Prostate gland (tissue), 2 donors: Measurements from ENCODE around the gene RPS10. TPM values are rescaled to one million over a fixed set of nuclear protein-coding genes. Genes with fewer than 3 reads are reported as not detected.
A peak's percentile ranks its signal among the peaks of the same experiment; 100 is the strongest.
"Not testable (repeated sequence)": the region's sequence is repeated elsewhere in the genome, so short reads cannot be mapped to it uniquely, and the experiment has no call there.

Experiments
- DNase-seq: peaks from one replicate; pipeline ENCODE4 v3.0.0-alpha.2; 2019; ENCODE audit warnings: low spot score
- H3K27ac ChIP-seq, 2 donors: fragments of 200-600 bp; sonication (generic); 2 replicates each; pipeline ENCODE4 v1.5.1; 2017 to 2019
- H3K27me3 ChIP-seq: fragments of 200-600 bp; sonication (generic); replicated peaks from 2 replicates; pipeline ENCODE4 v1.5.1; 2019; ENCODE audit not compliant: insufficient read depth
- H3K36me3 ChIP-seq, 2 donors: fragments of 200-600 bp; sonication (generic); 1 replicate in 1 of 2; 2 replicates in 1 of 2; pipeline versions ENCODE4 v1.5.1 to v1.8.1; 2017 to 2019
- H3K4me1 ChIP-seq: fragments of 200-600 bp; sonication (generic); replicated peaks from 2 replicates; pipeline ENCODE4 v1.5.1; 2019
- H3K4me3 ChIP-seq, 2 donors: fragments of 200-600 bp; sonication (generic); 2 replicates each; pipeline ENCODE4 v1.5.1; 2017 to 2019
- H3K9me3 ChIP-seq: fragments of 200-600 bp; sonication (generic); 2 replicates; pipeline ENCODE4 v1.5.1; 2017
- POLR2A ChIP-seq: fragments of 450-650 bp; IDR thresholded peaks from one replicate; pipeline ENCODE4 v1.6.1; 2016; ENCODE audit warnings: antibody characterized with exemption, mild to moderate bottlenecking
- POLR2AphosphoS5 ChIP-seq: sonication (generic); formaldehyde crosslinking; IDR thresholded peaks from one replicate; pipeline ENCODE4 v1.6.1; 2017; ENCODE audit warnings: antibody characterized with exemption
- WGBS: methylation state at CpG from one replicate; pipeline ENCODE4 v1.1.5; 2018; 5-methylcytosine and 5-hydroxymethylcytosine counted together
- intact Hi-C: fragments of 100-400 bp; cut with DNase I; formaldehyde crosslinking; loops from one replicate; pipeline ENCODE4 v1.14.2; 2022
- total RNA-seq, 2 donors: library from RNA; depleted of rRNA; stranded (reverse); fragments of >200 nt; gene quantifications; one replicate each; pipeline ENCODE4 v1.1.0, GENCODE V29; 2016
- TF ChIP-seq, protein P1 (sequence below), 4 experiments: fragments of 200-600 bp in 2 of 4; fragments of 450-650 bp in 2 of 4; sonication (generic) in 2 of 4; IDR thresholded peaks; 1 replicate in 3 of 4; 2 replicates in 1 of 4; pipeline ENCODE4 v1.5.1; 2016 to 2019; ENCODE audit warnings: antibody characterized with exemption in 4 of 4, mild to moderate bottlenecking in 2 of 4, moderate library complexity in 2 of 4

RPS10 gene
- total RNA-seq, 2 donors from 2014 or later, result 1,707 to 2,711 TPM

DNA sequence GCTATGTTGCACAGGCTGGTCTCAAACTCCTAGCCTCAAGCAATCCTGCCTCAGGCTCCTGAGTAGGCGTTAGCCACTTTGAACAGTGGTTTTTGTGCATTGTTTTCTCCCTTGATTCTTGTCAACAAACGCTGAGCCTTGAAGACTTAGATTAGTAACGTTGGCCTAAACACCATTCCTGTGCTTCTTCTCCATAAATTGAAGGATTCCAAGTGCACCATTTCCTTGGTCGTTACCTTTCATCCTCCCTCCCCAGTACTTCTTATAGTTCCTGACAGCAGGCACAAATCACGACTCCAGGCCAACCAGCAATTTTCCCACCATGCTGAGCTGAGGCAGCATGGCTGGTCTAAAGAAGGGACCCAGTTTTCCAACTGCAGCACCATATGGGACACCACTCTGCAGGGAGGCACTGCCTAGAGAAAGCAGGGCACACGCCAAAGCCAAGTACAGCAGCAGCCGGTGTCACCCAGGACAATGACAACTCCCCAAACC lies 8.9 kb downstream of the RPS10 start:
- Histone ChIP-seq H3K36me3 (peaks cover 6 to 9% of the 10 kb centered on the region in 2 donors), H3K27me3 (no peaks in the 10 kb centered on the region), H3K4me1 (peaks cover 7% of the 10 kb centered on the region), H3K9me3 (no peaks in the 10 kb centered on the region), H3K27ac (no peak overlapping the region), H3K4me3 (no peak overlapping the region)
- TF ChIP-seq, protein P1, sequence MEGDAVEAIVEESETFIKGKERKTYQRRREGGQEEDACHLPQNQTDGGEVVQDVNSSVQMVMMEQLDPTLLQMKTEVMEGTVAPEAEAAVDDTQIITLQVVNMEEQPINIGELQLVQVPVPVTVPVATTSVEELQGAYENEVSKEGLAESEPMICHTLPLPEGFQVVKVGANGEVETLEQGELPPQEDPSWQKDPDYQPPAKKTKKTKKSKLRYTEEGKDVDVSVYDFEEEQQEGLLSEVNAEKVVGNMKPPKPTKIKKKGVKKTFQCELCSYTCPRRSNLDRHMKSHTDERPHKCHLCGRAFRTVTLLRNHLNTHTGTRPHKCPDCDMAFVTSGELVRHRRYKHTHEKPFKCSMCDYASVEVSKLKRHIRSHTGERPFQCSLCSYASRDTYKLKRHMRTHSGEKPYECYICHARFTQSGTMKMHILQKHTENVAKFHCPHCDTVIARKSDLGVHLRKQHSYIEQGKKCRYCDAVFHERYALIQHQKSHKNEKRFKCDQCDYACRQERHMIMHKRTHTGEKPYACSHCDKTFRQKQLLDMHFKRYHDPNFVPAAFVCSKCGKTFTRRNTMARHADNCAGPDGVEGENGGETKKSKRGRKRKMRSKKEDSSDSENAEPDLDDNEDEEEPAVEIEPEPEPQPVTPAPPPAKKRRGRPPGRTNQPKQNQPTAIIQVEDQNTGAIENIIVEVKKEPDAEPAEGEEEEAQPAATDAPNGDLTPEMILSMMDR (IDR thresholded peaks at IDR 0.05), result no peak
- TF ChIP-seq POLR2AphosphoS5 (no peak), POLR2A (no peak)
- intact Hi-C loops, result no loop called here
- 48% methylated on average over 7 of the region's 7 CpGs for WGBS
- DNase-seq, result no peak

DNA sequence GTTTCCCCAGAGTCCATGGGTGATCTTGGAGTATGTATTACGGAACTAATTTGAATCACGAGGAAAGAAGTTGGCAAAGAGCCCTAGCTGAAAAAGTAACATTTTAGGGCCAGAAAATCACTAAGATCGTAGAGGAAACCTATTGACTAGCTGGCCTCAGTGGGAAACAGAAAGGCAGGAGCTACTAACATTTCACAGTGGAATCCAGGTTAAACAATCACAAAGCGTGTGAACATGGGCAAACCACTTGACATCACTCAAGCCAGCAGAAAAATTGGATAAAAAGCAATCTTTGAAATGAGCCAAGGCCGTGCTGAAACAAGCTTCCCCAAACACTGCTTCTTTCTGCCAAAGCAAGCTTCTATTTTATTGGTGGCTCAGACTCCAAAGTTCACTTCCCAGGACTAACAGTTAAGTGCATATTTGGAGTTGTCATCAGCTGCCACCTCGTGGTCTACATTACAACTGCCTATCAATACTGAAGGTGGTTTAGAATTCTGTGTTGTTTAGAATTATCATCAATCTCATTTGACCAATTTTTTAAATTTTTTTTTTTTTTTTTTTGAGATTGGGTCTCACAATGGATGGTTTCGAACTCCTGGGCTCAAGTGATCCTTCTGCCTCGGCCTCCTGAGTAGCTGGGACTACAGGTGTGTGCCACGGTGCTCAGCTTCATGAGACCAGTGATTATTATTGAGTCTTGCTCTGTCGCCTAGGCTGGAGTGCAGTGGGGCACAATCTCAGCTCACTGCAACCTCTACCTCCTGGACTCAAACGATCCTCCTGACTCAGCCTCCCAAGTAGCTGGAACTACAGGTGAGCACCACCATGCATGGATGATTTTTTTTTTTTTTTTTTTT lies 10.6 kb downstream of the RPS10 start:
- intact Hi-C loops, result loop anchor here (1.0 to 2.0 kb wide), 2 partner anchors 166 to 219 kb away; partner anchors contain the start of gene SMIM29

GRCh38 chr6:34412643-34413214 lies 13.1 kb downstream of the RPS10 start:
- Histone ChIP-seq H3K4me3 (no peak overlapping the region), H3K27me3 (no peaks in the 10 kb centered on the region), H3K4me1 (peaks cover 7% of the 10 kb centered on the region), H3K9me3 (no peaks in the 10 kb centered on the region), H3K36me3 (no peaks in the 10 kb centered on the region), H3K27ac (no peak overlapping the region)
- TF ChIP-seq POLR2AphosphoS5, result no peak
- no peak for TF ChIP-seq POLR2A
- TF ChIP-seq, protein P1 (IDR thresholded peaks at IDR 0.05), result no peak
- no peak for DNase-seq
- 93% methylated on average over 5 of the region's 5 CpGs for WGBS
- intact Hi-C loops, result no loop called here

More for the DNA sequence above, 10.6 kb downstream of the RPS10 start:
- TF ChIP-seq, protein P1 (IDR thresholded peaks at IDR 0.05), result peak; percentile 28 to 94 (median 75)
- TF ChIP-seq POLR2AphosphoS5, result peak; percentile 89
- no peak for TF ChIP-seq POLR2A
- Histone ChIP-seq H3K9me3 (no peaks in the 10 kb centered on the region), H3K36me3 (peaks cover 0 to 8% of the 10 kb centered on the region in 2 donors), H3K4me1 (peaks cover 7% of the 10 kb centered on the region), H3K27ac (peak overlapping the region; percentile 60 to 65), H3K4me3 (no peak overlapping the region), H3K27me3 (no peaks in the 10 kb centered on the region)
- DNase-seq, result peak; percentile 74
- 45% methylated on average over 11 of the region's 11 CpGs for WGBS

DNA sequence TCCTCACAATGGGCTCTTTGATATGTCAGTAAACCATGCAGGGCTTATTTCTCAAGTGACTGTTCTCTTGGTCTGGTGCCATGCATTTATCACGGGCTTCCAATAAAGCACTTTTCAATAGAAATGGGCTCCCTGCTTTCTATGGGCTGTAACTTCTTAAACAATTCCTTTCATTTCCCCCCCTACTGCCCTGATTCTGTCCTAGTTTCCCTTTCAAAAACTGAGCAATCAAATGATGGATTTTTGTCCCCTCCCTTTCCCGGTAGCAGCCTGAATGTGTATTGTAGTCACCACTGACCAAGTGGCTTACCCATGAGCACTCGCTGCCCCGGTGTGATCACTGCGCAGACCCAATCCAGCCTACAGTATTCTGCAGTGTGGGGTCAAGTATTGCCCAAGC lies 13.9 kb downstream of the RPS10 start:
- Histone ChIP-seq H3K27ac (no peak overlapping the region), H3K36me3 (no peaks in the 10 kb centered on the region), H3K9me3 (no peaks in the 10 kb centered on the region), H3K27me3 (no peaks in the 10 kb centered on the region), H3K4me1 (peaks cover 7% of the 10 kb centered on the region), H3K4me3 (no peak overlapping the region)
- TF ChIP-seq POLR2AphosphoS5, result no peak
- TF ChIP-seq, protein P1 (IDR thresholded peaks at IDR 0.05), result no peak
- TF ChIP-seq POLR2A, result no peak
- WGBS, result 75% methylated on average over 5 of the region's 5 CpGs
- DNase-seq, result no peak
- intact Hi-C loops, result no loop called here

DNA sequence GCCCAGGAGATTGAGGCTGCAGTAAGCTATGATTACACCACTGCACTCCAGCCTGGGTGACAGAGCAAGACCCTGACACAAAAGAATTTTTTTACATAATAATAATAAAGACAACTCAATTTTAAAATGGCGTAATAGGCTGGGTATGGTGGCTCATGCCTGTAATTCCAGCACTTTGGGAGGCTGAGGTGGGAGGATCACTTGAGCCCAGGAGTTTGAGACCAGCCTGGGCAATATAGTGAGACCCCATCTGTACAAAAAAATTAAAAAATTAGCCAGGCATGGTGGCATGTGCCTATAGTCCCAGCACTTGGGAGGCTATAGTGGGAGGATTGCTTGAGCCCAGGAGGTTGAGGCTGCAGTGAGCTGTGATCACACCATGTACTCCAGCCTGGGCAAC lies 18.0 kb downstream of the RPS10 start:
- H3K27me3 ChIP-seq, DNase-seq, H3K36me3 ChIP-seq, intact Hi-C loops, H3K9me3 ChIP-seq, H3K4me1 ChIP-seq, H3K4me3 ChIP-seq, H3K27ac ChIP-seq: not testable (repeated sequence)
- 97% methylated on average over 1 of the region's 1 CpG for WGBS
